HepG2 (cell line): Measurements from ENCODE around the gene ALX4. TPM values are rescaled to one million over a fixed set of nuclear protein-coding genes. Genes with fewer than 3 reads are reported as not detected.

ENCODE experiments used
- HNRNPL ChIP-seq: fragments of 200-400 bp; formaldehyde crosslinking; IDR thresholded peaks from 2 replicates; pipeline ENCODE4 v1.6.1; 2017; ENCODE audit warnings: mild to moderate bottlenecking, low read depth, low read length
- HOXA3 ChIP-seq: sonication (generic); formaldehyde crosslinking; IDR thresholded peaks from 2 replicates; pipeline ENCODE4 v1.5.0; 2020; ENCODE audit warnings: missing genetic modification reagents
- MTF2 ChIP-seq: sonication (generic); formaldehyde crosslinking; IDR thresholded peaks from 2 replicates; pipeline ENCODE4 v1.5.0; 2020; ENCODE audit warnings: missing genetic modification reagents, borderline replicate concordance
- NFAT5 ChIP-seq: sonication (generic); formaldehyde crosslinking; IDR thresholded peaks from 2 replicates; pipeline ENCODE4 v1.4.0; 2020; ENCODE audit warnings: missing genetic modification reagents
- ZNF329 ChIP-seq: sonication (generic); formaldehyde crosslinking; IDR thresholded peaks from 2 replicates; pipeline ENCODE4 v1.9.0; 2021; ENCODE audit warnings: low read depth, mild to moderate bottlenecking, missing genetic modification reagents
- ZNF333 ChIP-seq: sonication (generic); formaldehyde crosslinking; IDR thresholded peaks from 2 replicates; pipeline ENCODE4 v1.4.0; 2020; ENCODE audit warnings: mild to moderate bottlenecking, missing genetic modification reagents, borderline replicate concordance
- ZNF362 ChIP-seq: sonication (generic); formaldehyde crosslinking; IDR thresholded peaks from 2 replicates; pipeline ENCODE4 v1.4.0; 2020; ENCODE audit warnings: missing genetic modification reagents, mild to moderate bottlenecking, borderline replicate concordance
- ZNF407 ChIP-seq: sonication (generic); formaldehyde crosslinking; IDR thresholded peaks from one replicate; pipeline ENCODE4 v1.5.1; 2020; ENCODE audit warnings: mild to moderate bottlenecking, missing genetic modification reagents; ENCODE audit errors: not compliant biosample characterization
- ZNF414 ChIP-seq: sonication (generic); formaldehyde crosslinking; IDR thresholded peaks from 2 replicates; pipeline ENCODE4 v1.5.0; 2020; ENCODE audit warnings: missing genetic modification reagents
- ZNF496 ChIP-seq: sonication (generic); formaldehyde crosslinking; IDR thresholded peaks from 2 replicates; pipeline ENCODE4 v1.8.1; 2023; ENCODE audit warnings: mild to moderate bottlenecking, moderate library complexity, missing genetic modification reagents; ENCODE audit not compliant: insufficient replicate concordance
- ZSCAN21 ChIP-seq: sonication (generic); formaldehyde crosslinking; IDR thresholded peaks from 2 replicates; pipeline ENCODE4 v1.8.0; 2022; ENCODE audit warnings: mild to moderate bottlenecking, missing genetic modification reagents, moderate library complexity, borderline replicate concordance
- polyA plus RNA-seq, 8 experiments: library from polyadenylated mRNA; depleted of rRNA in 3 of 8; stranded (reverse) in 7 of 8; unstranded in 1 of 8; fragments of >200 nt; fragmentation: Illumina TruSeq in 4 of 8; extraction: Trizol in 4 of 8; gene quantifications; 2 replicates each; pipeline versions ENCODE4 v1.2.1 to v1.2.3, GENCODE V29; 2011 to 2016; ENCODE audit warnings: low read depth in 4 of 8, missing spikeins in 1 of 8, mixed read lengths in 1 of 8; ENCODE audit not compliant: insufficient read depth in 1 of 8
- total RNA-seq, 5 experiments: library from RNA; depleted of rRNA; stranded (reverse); fragments of >200 nt; fragmentation: Illumina TruSeq; extraction: Trizol; gene quantifications; 2 replicates each; pipeline ENCODE4 v1.2.3, GENCODE V29; 2016; ENCODE audit warnings: low read depth in 1 of 5

ALX4 gene
- total and polyA plus RNA-seq, 2 of the 13 experiments (the other 11 are each of a cell fraction or from before 2014, with no cell fraction given): not detected

GRCh38 chr11:44243595-44244343 is 66.2 kb downstream of the ALX4 start (continued):
- no peak for TF ChIP-seq NFAT5 (CRISPR knock-in tag)
- no peak for TF ChIP-seq ZNF333 (CRISPR knock-in tag)
- no peak for TF ChIP-seq ZNF407 (CRISPR knock-in tag)
- TF ChIP-seq HNRNPL: no peak
- 0 out of 2 replicates have a peak, but pooled peaks have one; percentile 39 for TF ChIP-seq ZSCAN21 (CRISPR knock-in tag)
- TF ChIP-seq MTF2 (CRISPR knock-in tag): no peak
- TF ChIP-seq ZNF329 (CRISPR knock-in tag): 0 out of 2 replicates have a peak, but pooled peaks have one; percentile 36
- TF ChIP-seq ZNF414 (CRISPR knock-in tag): no peak
- no peak for TF ChIP-seq ZNF496 (CRISPR knock-in tag)
- TF ChIP-seq ZNF362: no peak
- peak; percentile 33; the same call in 1 of the 2 replicates for TF ChIP-seq HOXA3 (CRISPR knock-in tag)
